ENCODE results near the gene CXCR3. TPM values are rescaled to one million over a fixed set of nuclear protein-coding genes. Genes with fewer than 3 reads are reported as not detected.
"Not testable (repeated sequence)": the region's sequence is repeated elsewhere in the genome, so short reads cannot be mapped to it uniquely, and the experiment has no call there.

Gene CXCR3
- total RNA-seq, 1 donor from 2014 or later = 35.2 TPM

DNA sequence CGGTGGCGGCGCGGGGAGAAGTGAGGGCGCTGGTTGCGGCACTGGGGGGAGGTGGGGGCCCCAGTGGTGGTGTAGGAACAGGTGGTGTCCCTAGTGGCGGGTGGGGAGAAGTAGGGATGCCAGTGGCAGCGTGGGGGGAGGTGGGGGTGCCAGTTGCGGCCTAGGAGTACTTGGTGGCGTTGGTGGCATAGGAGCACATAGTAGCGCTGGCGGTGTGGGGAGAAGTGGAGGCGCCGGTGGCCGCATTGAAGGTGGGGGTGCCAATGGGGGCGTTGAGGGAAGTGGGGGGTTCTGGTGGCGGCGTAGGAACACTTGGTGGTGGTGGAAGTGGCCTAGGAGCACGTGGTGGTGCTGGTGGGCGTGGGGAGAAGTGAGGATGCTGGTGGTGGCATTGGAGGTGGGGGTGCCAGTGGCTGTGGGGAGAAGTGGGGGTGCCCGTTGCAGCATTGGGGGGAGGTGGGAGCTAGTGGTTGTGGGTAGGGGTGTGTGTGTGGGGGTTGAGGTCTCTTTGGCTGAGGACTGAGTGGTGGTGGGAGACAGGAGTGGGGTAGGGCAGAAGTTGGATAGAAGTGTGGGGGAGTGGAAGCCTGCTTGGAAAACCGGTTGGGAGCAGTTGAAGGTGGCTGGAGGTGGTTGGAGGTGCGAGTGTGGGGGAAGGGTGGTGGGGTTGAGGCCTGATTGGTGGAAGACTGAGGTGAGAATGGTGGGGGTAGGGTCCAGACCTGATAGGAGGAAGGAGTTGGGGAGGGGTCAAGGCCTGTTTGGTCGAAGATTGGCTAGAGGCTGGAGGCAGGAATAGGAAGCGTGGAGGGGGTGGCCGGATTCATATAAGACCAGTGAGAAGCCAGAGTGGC, 38.9 kb downstream of the CXCR3 start:
- Mint-ChIP-seq H3K27me3 (no peaks in the 10 kb centered on the region), H3K9me3 (no peaks in the 10 kb centered on the region), H3K4me3 (no peak overlapping the region), H3K36me3 (ENCODE audit: low read depth) (peaks cover 30% of the 10 kb centered on the region), H3K4me1 (peaks cover 3% of the 10 kb centered on the region), H3K27ac (peak overlapping the region; percentile 58)
- intact Hi-C loops (cut with micrococcal nuclease) = no loop called here
- no peak for DNase-seq

DNA sequence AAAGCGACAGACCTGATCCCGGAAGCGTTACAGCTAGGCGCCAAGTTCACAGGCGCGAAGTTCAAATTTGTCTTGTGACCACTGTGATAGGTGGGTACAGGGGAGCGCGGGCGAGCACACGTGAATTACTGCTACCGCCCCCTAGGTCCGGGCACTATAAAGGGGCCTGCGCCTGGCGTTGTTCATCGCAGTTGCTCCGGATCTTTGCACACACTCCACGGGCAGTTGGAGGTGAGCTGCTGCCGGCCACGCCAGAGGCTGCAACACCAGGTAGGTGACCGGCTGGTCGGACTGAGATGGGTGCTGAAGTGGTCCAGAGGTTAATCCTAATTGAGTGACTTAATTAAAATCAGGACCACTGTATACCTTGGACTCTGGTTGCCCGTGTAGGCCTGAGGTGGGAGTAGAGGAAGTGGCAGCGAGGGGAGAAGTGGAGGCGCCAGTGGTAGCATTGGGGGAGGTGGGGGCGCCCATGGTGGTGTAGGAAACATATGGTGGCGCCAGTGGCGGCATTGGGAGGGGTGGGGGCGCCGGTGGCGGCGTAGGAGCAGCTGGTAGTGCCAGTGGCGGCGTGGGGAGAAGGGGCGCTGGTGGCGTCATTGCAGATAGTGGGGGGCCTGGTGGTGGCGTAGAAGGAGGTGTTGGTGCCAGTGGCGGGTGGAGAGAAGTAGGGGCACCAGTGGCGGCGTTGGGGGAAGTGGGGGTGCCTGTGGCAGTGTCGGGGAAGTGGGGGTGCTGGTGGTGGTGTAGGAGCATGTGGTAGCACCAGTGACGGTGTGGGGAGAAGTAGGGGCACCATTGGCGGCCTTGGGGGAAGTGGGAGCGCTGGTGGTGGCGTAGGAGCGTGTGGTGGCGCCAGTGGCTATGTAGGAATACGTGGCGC, 39.8 kb downstream of the CXCR3 start, which contains the start of gene GCNA:
Gene GCNA (plus strand): TSS at position 185 of the 883 bp plus-strand sequence. CDS start 2,385 bp downstream, outside the sequence.
- no peaks in the 10 kb centered on the region for H3K9me3 Mint-ChIP-seq
- no peaks in the 10 kb centered on the region for H3K27me3 Mint-ChIP-seq
- H3K36me3 Mint-ChIP-seq (ENCODE audit: low read depth) = peaks cover 36% of the 10 kb centered on the region
- H3K27ac Mint-ChIP-seq = peak within 1 kb of the TSS; percentile 58
- no peak within 1 kb of the TSS for H3K4me3 Mint-ChIP-seq
- H3K4me1 Mint-ChIP-seq = peaks cover 3% of the 10 kb centered on the region
- intact Hi-C loops (cut with micrococcal nuclease) = no loop called here
- DNase-seq = no peak

DNA sequence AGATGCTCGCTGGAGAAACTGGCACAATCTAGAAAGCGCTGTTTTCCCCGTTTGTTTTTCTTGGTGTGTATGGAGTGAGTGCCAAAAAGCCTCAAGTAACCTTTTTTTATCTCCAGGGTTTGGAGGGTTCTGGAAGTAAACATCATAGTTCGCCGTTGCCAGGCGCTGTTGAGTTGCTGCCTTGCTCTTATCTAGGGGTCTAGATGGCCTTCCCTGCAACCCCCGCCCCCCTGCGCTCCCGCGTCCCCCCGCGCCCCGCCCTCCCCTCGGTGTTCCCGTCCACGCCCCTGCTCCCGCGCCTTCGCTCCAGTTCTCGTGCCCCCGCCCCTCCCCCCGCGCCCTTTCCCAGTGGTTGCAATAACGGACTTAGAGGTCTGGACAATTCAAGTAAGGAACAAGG, 40.6 kb downstream of the CXCR3 start:
- Mint-ChIP-seq H3K4me3 (no peak overlapping the region), H3K27ac (no peak overlapping the region), H3K36me3 (ENCODE audit: low read depth) (peaks cover 36% of the 10 kb centered on the region), H3K27me3 (no peaks in the 10 kb centered on the region), H3K9me3 (no peaks in the 10 kb centered on the region), H3K4me1 (peaks cover 5% of the 10 kb centered on the region)
- no peak for DNase-seq
- intact Hi-C loops (cut with micrococcal nuclease) = no loop called here

DNA sequence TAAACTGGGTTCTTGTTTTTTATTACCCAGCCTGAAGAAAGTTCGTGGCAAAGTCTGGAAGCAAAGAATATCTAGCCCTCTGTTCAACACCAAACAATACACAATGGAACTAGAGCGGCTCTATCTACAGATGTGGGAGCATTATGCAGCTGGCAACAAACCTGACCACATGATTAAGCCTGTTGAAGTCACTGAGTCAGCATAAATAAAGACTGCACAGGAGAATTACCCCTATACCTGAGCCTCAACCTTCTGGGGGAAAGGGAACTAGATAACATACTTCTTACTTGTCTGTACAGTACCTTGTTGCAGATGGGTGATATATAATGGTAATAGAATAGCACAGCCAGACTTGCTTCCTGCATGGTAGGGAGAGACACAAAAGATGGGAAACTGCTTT, 44.7 kb downstream of the CXCR3 start:
- Mint-ChIP-seq H3K4me1 (peaks cover 1% of the 10 kb centered on the region), H3K36me3 (ENCODE audit: low read depth) (peaks cover 40% of the 10 kb centered on the region), H3K9me3 (no peaks in the 10 kb centered on the region), H3K27ac (no peak overlapping the region), H3K4me3 (no peak overlapping the region), H3K27me3 (no peaks in the 10 kb centered on the region)
- no peak for DNase-seq
- intact Hi-C loops (cut with micrococcal nuclease) = no loop called here

DNA sequence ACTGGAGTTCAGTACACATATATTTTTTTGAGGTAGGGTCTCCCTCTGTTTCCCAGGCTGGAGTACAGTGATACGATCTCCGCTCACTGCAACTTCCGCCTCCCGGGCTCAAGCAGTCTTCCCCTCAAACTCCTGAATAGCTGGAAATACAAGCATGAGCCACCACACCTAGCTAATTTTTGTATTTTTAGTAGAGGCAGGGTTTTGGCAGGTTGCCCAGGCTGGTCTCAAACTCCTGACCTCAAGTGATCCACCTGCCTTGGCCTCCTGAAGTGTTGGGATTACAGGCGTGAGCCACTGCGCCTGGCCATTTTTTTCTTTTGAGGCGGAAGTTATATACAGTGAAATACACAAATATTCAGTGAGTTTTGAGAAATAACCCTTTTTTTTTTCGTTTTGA, 46.9 kb downstream of the CXCR3 start:
- H3K27ac Mint-ChIP-seq; DNase-seq; H3K27me3 Mint-ChIP-seq; H3K9me3 Mint-ChIP-seq; H3K4me3 Mint-ChIP-seq; H3K4me1 Mint-ChIP-seq; intact Hi-C loops (cut with micrococcal nuclease): not testable (repeated sequence)
- peaks cover 45% of the 10 kb centered on the region for H3K36me3 Mint-ChIP-seq (ENCODE audit: low read depth)

Other genes with a start within 250 kb of the CXCR3 start
- gene OGT, start 85.4 kb downstream of the CXCR3 start, total RNA-seq = 284 and 301 TPM in 2 replicates
- gene GCNA, start 40.1 kb downstream of the CXCR3 start, total RNA-seq = 3.3 and 4.5 TPM in 2 replicates
- gene CXorf49, start 99.8 kb upstream of the CXCR3 start, total RNA-seq = not detected in 2 replicates
- gene CXorf49B, start 144.8 kb upstream of the CXCR3 start, total RNA-seq = not detected in 2 replicates